ENCODE data around the gene CCDC88B.
A peak's percentile ranks its signal among the peaks of the same experiment; 100 is the strongest.

The CCDC88B gene

DNA sequence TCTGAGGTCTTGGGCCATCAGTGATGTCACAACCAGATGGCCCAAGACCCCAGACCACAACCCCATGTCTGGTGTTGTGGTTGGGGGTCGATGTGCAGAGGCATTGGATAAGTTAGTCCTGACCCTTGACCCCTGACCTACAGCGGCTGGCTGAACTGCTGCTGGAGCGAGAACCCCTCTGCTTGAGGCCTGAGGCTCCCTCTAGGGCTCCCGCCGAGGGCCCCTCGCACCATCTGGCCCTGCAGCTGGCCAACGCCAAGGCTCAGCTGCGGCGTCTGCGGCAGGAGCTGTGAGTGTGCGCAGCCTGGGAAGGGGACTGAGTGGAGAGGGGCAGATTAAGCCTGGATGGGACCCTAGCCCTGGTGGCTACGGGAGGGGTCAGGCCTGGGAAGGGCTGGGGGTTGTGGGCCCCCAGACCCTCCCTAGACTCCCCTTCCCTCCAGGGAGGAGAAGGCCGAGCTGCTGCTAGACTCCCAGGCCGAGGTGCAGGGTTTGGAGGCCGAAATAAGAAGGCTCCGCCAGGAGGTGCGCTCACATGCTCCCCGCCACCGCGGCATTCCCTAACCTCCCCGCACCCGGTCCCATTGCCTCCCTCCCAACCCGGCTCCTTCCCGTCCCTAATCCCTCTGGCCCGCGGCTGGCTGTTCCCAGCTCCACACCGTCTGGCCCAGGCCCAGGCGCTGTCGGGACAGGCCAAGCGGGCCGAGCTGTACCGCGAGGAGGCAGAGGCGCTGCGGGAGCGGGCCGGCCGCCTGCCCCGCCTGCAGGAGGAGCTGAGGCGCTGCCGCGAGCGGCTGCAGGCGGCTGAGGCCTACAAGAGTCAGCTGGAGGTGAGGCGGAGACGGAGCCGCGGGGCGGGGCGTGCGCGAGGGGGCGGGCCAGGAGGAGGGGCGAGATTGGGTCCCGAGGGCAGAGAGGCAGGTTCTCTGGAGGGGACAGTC, 2.1 kb downstream of the CCDC88B start (continued):
- TF ChIP-seq, protein P1, sequence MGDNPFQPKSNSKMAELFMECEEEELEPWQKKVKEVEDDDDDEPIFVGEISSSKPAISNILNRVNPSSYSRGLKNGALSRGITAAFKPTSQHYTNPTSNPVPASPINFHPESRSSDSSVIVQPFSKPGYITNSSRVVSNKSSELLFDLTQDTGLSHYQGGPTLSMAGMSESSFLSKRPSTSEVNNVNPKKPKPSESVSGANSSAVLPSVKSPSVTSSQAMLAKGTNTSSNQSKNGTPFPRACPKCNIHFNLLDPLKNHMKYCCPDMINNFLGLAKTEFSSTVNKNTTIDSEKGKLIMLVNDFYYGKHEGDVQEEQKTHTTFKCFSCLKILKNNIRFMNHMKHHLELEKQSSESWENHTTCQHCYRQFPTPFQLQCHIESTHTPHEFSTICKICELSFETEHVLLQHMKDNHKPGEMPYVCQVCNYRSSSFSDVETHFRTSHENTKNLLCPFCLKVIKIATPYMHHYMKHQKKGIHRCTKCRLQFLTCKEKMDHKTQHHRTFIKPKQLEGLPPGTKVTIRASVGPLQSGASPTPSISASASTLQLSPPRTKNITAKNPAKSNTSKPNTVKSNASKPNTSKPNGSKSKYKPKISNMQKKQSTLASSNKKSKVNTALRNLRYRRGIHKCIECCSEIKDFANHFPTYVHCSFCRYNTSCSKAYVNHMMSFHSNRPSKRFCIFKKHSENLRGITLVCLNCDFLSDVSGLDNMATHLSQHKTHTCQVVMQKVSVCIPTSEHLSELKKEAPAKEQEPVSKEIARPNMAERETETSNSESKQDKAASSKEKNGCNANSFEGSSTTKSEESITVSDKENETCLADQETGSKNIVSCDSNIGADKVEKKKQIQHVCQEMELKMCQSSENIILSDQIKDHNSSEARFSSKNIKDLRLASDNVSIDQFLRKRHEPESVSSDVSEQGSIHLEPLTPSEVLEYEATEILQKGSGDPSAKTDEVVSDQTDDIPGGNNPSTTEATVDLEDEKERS (tag by site-specific recombination; IDR thresholded peaks at IDR 0.05): no peak
- TF ChIP-seq ZNF274 (IDR thresholded peaks at IDR 0.05; ENCODE audit: low read length): no peak
- no peak for TF ChIP-seq ZNF274 (tag by site-specific recombination; IDR thresholded peaks at IDR 0.05; ENCODE audit: borderline replicate concordance)
- TF ChIP-seq ZNF292 (tag by site-specific recombination; IDR thresholded peaks at IDR 0.05; ENCODE audit: borderline replicate concordance, low read depth): no peak
- TF ChIP-seq ZNF335 (tag by site-specific recombination; conservative IDR thresholded peaks at IDR 0.05): peak; percentile 53
- TF ChIP-seq KLF8 (tag by site-specific recombination; IDR thresholded peaks at IDR 0.05): no peak; the same call in 1 of the 2 replicates
- TF ChIP-seq HOXD13 (CRISPR knock-in tag; IDR thresholded peaks at IDR 0.05; ENCODE audit: borderline replicate concordance): no peak
- no peak for TF ChIP-seq SP7 (tag by site-specific recombination; IDR thresholded peaks at IDR 0.05)
- TF ChIP-seq, protein P2, sequence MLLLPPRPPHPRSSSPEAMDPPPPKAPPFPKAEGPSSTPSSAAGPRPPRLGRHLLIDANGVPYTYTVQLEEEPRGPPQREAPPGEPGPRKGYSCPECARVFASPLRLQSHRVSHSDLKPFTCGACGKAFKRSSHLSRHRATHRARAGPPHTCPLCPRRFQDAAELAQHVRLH (tag by site-specific recombination; IDR thresholded peaks at IDR 0.05): no peak
- peak; percentile 87 for TF ChIP-seq ZNF600 (tag by site-specific recombination; IDR thresholded peaks at IDR 0.05)
- no peak for TF ChIP-seq ZNF623 (tag by site-specific recombination; IDR thresholded peaks at IDR 0.05)
- no peak for TF ChIP-seq ZNF223 (tag by site-specific recombination; IDR thresholded peaks at IDR 0.05)
- no peak for TF ChIP-seq ZNF658 (tag by site-specific recombination; IDR thresholded peaks at IDR 0.05)
- no peak for TF ChIP-seq KLF10 (tag by site-specific recombination; IDR thresholded peaks at IDR 0.05)
- no peak for TF ChIP-seq ZNF2 (tag by site-specific recombination; IDR thresholded peaks at IDR 0.05)
- peak; percentile 50; the same call in 1 of the 2 replicates for TF ChIP-seq KLF9 (tag by site-specific recombination; IDR thresholded peaks at IDR 0.05; ENCODE audit: low read depth)
- peak; percentile 42 for TF ChIP-seq GLIS1 (tag by site-specific recombination; IDR thresholded peaks at IDR 0.05)

DNA sequence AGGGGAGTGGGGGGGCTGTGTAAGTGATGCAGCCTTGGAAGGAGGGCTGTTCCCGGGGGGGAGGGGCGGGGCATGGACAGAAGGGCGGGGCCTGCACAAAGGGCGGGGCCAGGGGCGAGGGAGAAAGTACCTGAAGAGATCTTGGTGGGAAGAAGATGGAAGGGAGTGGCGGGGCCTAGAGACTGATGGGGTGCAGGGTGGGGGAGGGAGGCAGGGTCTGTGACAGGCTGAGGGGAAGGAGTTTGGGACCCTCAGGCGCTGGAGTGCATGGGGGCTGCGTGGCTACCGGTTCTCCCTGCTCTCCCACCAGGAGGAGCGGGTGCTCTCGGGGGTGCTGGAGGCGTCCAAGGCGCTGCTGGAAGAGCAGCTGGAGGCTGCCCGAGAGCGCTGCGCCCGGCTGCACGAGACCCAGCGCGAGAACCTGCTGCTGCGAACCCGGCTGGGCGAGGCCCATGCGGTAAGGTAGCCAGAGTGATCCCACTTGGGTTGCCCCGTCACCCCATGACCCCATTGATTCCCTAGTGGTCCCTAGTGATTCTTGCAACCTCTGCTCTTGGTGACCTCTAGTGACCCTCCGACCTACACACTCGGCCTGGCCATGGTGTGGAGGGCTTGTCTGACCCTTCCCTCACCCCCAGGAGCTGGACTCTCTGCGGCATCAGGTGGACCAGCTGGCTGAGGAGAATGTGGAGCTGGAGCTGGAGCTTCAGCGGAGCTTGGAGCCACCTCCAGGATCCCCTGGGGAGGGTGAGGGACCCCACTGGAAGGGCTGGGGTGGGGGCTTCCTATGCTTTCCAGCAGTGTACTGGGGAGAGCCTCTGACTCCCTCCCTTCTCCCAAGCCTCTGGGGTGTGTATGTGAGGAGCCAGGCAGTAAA, 3.1 kb downstream of the CCDC88B start:
- ChIA-PET POLR2A (interaction anchor here (0.7 to 2.2 kb wide), 9 partner anchors 11 to 106 kb away, joined by 3 to 19 read pairs (median 5); partner anchors contain the start of genes FKBP2, PRDX5 and TRMT112), CTCF (interaction anchor here (0.6 to 7.9 kb wide), 9 partner anchors 12 to 160 kb away, joined by 3 to 86 read pairs (median 6); partner anchors contain the start of genes ESRRA, PLCB3, PRDX5 and TRMT112)
- TF ChIP-seq ZNF521 (tag by site-specific recombination; IDR thresholded peaks at IDR 0.05) (no peak), SP3 (tag by site-specific recombination; IDR thresholded peaks at IDR 0.05) (0 out of 2 replicates have a peak, but pooled peaks have one; percentile 3), ZNF660 (tag by site-specific recombination; IDR thresholded peaks at IDR 0.05) (no peak), ZNF24 (tag by site-specific recombination; IDR thresholded peaks at IDR 0.05) (no peak)
- TF ChIP-seq, protein P3, sequence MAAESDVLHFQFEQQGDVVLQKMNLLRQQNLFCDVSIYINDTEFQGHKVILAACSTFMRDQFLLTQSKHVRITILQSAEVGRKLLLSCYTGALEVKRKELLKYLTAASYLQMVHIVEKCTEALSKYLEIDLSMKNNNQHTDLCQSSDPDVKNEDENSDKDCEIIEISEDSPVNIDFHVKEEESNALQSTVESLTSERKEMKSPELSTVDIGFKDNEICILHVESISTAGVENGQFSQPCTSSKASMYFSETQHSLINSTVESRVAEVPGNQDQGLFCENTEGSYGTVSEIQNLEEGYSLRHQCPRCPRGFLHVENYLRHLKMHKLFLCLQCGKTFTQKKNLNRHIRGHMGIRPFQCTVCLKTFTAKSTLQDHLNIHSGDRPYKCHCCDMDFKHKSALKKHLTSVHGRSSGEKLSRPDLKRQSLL (tag by site-specific recombination; IDR thresholded peaks at IDR 0.05): 0 out of 2 replicates have a peak, but pooled peaks have one; percentile 32
- TF ChIP-seq, protein P4, sequence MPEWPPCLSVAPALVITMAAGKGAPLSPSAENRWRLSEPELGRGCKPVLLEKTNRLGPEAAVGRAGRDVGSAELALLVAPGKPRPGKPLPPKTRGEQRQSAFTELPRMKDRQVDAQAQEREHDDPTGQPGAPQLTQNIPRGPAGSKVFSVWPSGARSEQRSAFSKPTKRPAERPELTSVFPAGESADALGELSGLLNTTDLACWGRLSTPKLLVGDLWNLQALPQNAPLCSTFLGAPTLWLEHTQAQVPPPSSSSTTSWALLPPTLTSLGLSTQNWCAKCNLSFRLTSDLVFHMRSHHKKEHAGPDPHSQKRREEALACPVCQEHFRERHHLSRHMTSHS (tag by site-specific recombination; IDR thresholded peaks at IDR 0.05): no peak
- Histone ChIP-seq H3K9me3 (ENCODE audit: control insufficient read depth, insufficient read depth, low read depth, low read length) (no peaks in the 10 kb centered on the region), H3K4me3 (ENCODE audit: low read depth, low read length) (peak overlapping the region; percentile 25), H3K4me1 (ENCODE audit: control insufficient read depth, insufficient read depth, low read length) (no peaks in the 10 kb centered on the region), H3K36me3 (ENCODE audit: control insufficient read depth in 2 of 2, insufficient read depth in 1 of 2, low read length in 2 of 2) (no peaks in the 10 kb centered on the region), H3K27ac (ENCODE audit: extremely low read depth, low read depth, low read length) (no peak overlapping the region)
